CD4-positive, alpha-beta memory T cell (primary cell): ENCODE measurements around the gene DNAI4. TPM values are rescaled to one million over a fixed set of nuclear protein-coding genes. Genes with fewer than 3 reads are reported as not detected.
A peak's percentile ranks its signal among the peaks of the same experiment; 100 is the strongest.
"Not testable (repeated sequence)": the region's sequence is repeated elsewhere in the genome, so short reads cannot be mapped to it uniquely, and the experiment has no call there.

ENCODE experiments used
- CTCF ChIA-PET: fragments of 350-600 bp; sonication (Branson Sonifier 250); formaldehyde crosslinking; loops from one replicate; lab custom pipeline; 2021; ENCODE audit warnings: inconsistent platforms; ENCODE audit not compliant: partially characterized antibody; lab: Charles Lee
- POLR2A ChIA-PET: fragments of 350-600 bp; sonication (Branson Sonifier 250); formaldehyde crosslinking; loops from one replicate; lab custom pipeline; 2021; ENCODE audit not compliant: partially characterized antibody; lab: Charles Lee
- DNase-seq, 5 donors: peaks; one replicate each; pipeline versions ENCODE4 v3.0.0 to v3.0.0-alpha.2; 2020 to 2022; ENCODE audit warnings: mixed read lengths in 1 of 5
- H3K27ac ChIP-seq: one replicate; pipeline ENCODE4 v1.7.0; 2013; ENCODE audit warnings: low read depth, low read length
- H3K27me3 ChIP-seq: 2 replicates; pipeline ENCODE4 v1.7.0; 2013; ENCODE audit warnings: mild to moderate bottlenecking, low read length, moderate library complexity; ENCODE audit not compliant: insufficient read depth
- H3K36me3 ChIP-seq: 2 replicates; pipeline ENCODE4 v1.7.0; 2013; ENCODE audit warnings: mild to moderate bottlenecking, low read length, moderate library complexity; ENCODE audit not compliant: insufficient read depth
- H3K4me1 ChIP-seq: 2 replicates; pipeline ENCODE4 v1.7.0; 2013; ENCODE audit warnings: mild to moderate bottlenecking, low read length, moderate library complexity; ENCODE audit not compliant: insufficient read depth
- H3K4me3 ChIP-seq, 2 donors: one replicate each; pipeline ENCODE4 v1.7.0; 2013; ENCODE audit warnings: low read length in 2 of 2, mild to moderate bottlenecking in 1 of 2
- H3K9me3 ChIP-seq, 2 donors: one replicate each; pipeline ENCODE4 v1.7.0; 2013; ENCODE audit warnings: low read length in 2 of 2, control low read depth in 1 of 2; ENCODE audit not compliant: control insufficient read depth in 1 of 2
- H3K27ac Mint-ChIP-seq, 7 donors: one replicate each; pipeline ENCODE4 v1.8.0; 2020 to 2021; ENCODE audit warnings: mixed read lengths in 7 of 7, mild to moderate bottlenecking in 6 of 7, inconsistent platforms in 3 of 7, moderate library complexity in 3 of 7
- H3K27me3 Mint-ChIP-seq, 2 donors: one replicate each; pipeline ENCODE4 v1.8.0; 2020 to 2021; ENCODE audit warnings: mixed read lengths in 2 of 2
- H3K36me3 Mint-ChIP-seq, 2 donors: one replicate each; pipeline ENCODE4 v1.8.0; 2020 to 2021; ENCODE audit warnings: mixed read lengths in 2 of 2, inconsistent platforms in 1 of 2, mild to moderate bottlenecking in 1 of 2
- H3K4me1 Mint-ChIP-seq, 4 donors: one replicate each; pipeline ENCODE4 v1.8.0; 2020 to 2021; ENCODE audit warnings: mixed read lengths in 4 of 4, mild to moderate bottlenecking in 1 of 4
- H3K4me3 Mint-ChIP-seq, 8 donors: one replicate each; pipeline ENCODE4 v1.8.0; 2020 to 2021; ENCODE audit warnings: mixed read lengths in 8 of 8, mild to moderate bottlenecking in 7 of 8, moderate library complexity in 6 of 8, inconsistent platforms in 3 of 8
- H3K9me3 Mint-ChIP-seq, 8 donors: one replicate each; pipeline ENCODE4 v1.8.0; 2020 to 2021; ENCODE audit warnings: mixed read lengths in 8 of 8, mild to moderate bottlenecking in 5 of 8, inconsistent platforms in 3 of 8, moderate library complexity in 1 of 8
- intact Hi-C: fragments of 100-400 bp; cut with micrococcal nuclease; formaldehyde crosslinking; loops from one replicate; pipeline ENCODE4 v1.15.1; 2023
- polyA plus RNA-seq, 2 donors: library from polyadenylated mRNA; unstranded; fragments of 300-500 nt; fragmentation: Illumina TruSeq; gene quantifications; one replicate each; pipeline ENCODE4 v1.2.3, GENCODE V29; 2021
- total RNA-seq, 2 experiments: library from RNA; stranded (reverse); gene quantifications; one replicate each; pipeline ENCODE4 v1.2.3, GENCODE V29; 2021

Gene DNAI4
- total and polyA plus RNA-seq, 4 experiments from 2014 or later: 1.3 to 11.4 (median 5.0) TPM

DNA sequence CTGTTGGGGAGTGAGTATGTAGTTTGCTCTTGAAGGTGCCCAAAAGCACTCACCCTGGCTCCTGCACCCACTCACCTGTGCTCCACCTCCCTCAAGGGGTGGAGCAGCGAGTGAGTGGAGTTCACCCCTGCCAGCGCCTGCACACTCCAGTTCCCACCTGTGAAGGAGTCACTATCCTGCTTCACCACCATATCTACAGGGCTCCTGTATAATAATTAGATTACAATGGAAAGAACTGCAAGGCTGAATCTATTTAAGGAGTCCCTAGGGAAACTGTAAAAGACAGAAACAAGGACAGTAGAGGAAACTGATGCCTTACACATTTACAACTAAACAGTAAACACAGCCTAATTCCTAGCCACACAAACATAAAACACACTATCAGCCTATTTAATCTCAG, 4.1 kb downstream of the DNAI4 start:
- H3K4me3 Mint-ChIP-seq: no peak overlapping the region
- intact Hi-C loops: loop anchor here (10.0 kb wide), 1 partner anchor 586 kb away; no protein-coding TSS in a partner anchor
- no peak overlapping the region for H3K4me3 ChIP-seq
- H3K9me3 Mint-ChIP-seq: peaks cover 0 to 11% (median 0%) of the 10 kb centered on the region in 8 donors
- no peaks in the 10 kb centered on the region for H3K9me3 ChIP-seq
- peaks cover 13% of the 10 kb centered on the region for H3K4me1 ChIP-seq
- ChIA-PET POLR2A (no interaction called here), CTCF (no interaction called here)
- no peaks in the 10 kb centered on the region for H3K36me3 ChIP-seq
- peaks cover 16 to 24% of the 10 kb centered on the region in 2 donors for H3K36me3 Mint-ChIP-seq
- H3K27ac Mint-ChIP-seq: peak overlapping the region in 1 of 7 donors; percentile 25
- no peaks in the 10 kb centered on the region for H3K27me3 ChIP-seq
- DNase-seq: no peak
- peaks cover 0 to 1% of the 10 kb centered on the region in 2 donors for H3K27me3 Mint-ChIP-seq
- peaks cover 6 to 29% (median 14%) of the 10 kb centered on the region in 4 donors for H3K4me1 Mint-ChIP-seq
- no peak overlapping the region for H3K27ac ChIP-seq

DNA sequence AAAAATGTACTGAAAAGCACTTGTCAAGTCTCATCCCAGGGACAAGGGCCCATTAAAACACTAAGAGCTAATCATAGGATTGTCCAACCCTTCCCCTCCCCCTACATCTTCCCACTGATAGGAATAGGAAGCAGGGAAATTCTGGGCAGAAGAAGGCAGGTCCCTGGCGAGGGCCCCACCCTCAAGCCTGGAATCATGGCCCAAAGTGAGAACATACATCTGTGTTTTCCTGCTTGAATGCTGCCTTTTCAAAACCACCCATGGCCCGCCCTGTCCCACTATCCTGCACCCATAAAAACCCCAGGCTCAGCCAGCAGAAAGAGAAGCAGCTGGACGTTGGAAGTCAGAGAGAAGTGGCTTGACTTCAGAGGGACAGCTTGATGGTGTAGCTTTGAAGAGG, 4.8 kb downstream of the DNAI4 start:
- intact Hi-C loops: loop anchor here (10.0 kb wide), 1 partner anchor 585 kb away; no protein-coding TSS in a partner anchor

DNA sequence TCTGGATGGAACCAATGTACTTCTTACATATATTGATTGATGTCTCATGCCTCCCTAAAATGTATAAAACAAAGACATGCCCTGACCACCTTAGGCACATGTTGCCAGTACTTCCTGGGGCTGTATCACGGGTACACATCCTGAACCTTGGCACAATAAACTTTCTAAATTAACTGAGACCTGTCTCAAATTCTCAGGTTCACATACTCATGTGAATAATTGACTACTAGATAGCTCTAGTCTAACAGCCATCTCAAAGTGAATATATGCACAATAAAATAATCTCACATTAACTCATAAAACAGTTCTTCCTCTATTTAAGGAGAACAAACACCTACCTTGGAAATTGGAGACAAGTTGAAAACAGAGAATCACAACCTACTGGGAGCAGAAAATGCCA, 5.6 kb downstream of the DNAI4 start:
- CTCF ChIA-PET: interaction anchor here (0.6 kb wide), 1 partner anchor 23 kb away, joined by 3 read pairs; no protein-coding TSS in a partner anchor
- Mint-ChIP-seq H3K36me3 (peaks cover 5 to 24% of the 10 kb centered on the region in 2 donors), H3K4me3 (no peak overlapping the region)

More for the DNA sequence above, 4.8 kb downstream of the DNAI4 start:
- H3K27ac Mint-ChIP-seq: no peak overlapping the region
- peaks cover 12% of the 10 kb centered on the region for H3K4me1 ChIP-seq
- POLR2A ChIA-PET: interaction anchor here (1.5 kb wide), 1 partner anchor 10 kb away, joined by 4 read pairs; no protein-coding TSS in a partner anchor
- peaks cover 6 to 22% (median 13%) of the 10 kb centered on the region in 4 donors for H3K4me1 Mint-ChIP-seq
- DNase-seq: no peak
- H3K4me3 Mint-ChIP-seq: no peak overlapping the region
- H3K4me3 ChIP-seq: no peak overlapping the region
- no peaks in the 10 kb centered on the region for H3K9me3 ChIP-seq
- no peaks in the 10 kb centered on the region for H3K36me3 ChIP-seq
- peaks cover 0 to 11% (median 0%) of the 10 kb centered on the region in 8 donors for H3K9me3 Mint-ChIP-seq
- H3K27me3 ChIP-seq: no peaks in the 10 kb centered on the region
- no peak overlapping the region for H3K27ac ChIP-seq
- H3K27me3 Mint-ChIP-seq: peaks cover 0 to 1% of the 10 kb centered on the region in 2 donors
- peaks cover 11 to 24% of the 10 kb centered on the region in 2 donors for H3K36me3 Mint-ChIP-seq
- CTCF ChIA-PET: no interaction called here

DNA sequence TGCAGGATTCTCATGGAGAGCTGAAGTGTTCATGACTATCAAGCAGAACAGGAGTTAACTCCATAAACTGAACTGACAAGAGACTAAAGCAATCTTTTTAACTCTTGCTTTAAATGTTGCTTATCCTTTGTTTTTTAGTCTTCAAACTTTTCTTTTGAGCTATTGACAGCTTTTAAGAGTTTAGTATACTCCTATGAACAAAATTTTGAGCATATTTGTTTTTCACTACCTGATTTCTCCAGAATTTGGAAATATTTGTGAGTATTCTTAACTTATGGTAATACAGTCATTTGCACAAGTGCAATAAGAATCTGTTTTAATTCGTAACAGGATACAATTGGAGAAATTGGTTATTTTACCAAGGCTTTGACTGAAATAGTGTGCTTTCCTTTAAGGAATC, 7.2 kb downstream of the DNAI4 start:
- Histone ChIP-seq H3K36me3 (no peaks in the 10 kb centered on the region), H3K27me3 (no peaks in the 10 kb centered on the region), H3K27ac (no peak overlapping the region), H3K9me3 (no peaks in the 10 kb centered on the region), H3K4me3 (no peak overlapping the region), H3K4me1 (no peaks in the 10 kb centered on the region)
- DNase-seq: no peak
- no peak overlapping the region for H3K27ac Mint-ChIP-seq
- H3K4me3 Mint-ChIP-seq: no peak overlapping the region
- peaks cover 0 to 1% of the 10 kb centered on the region in 2 donors for H3K27me3 Mint-ChIP-seq
- intact Hi-C loops: no loop called here
- ChIA-PET POLR2A (no interaction called here), CTCF (no interaction called here)
- H3K36me3 Mint-ChIP-seq: peaks cover 5 to 24% of the 10 kb centered on the region in 2 donors
- peaks cover 0 to 11% (median 0%) of the 10 kb centered on the region in 8 donors for H3K9me3 Mint-ChIP-seq
- peaks cover 0 to 5% (median 0%) of the 10 kb centered on the region in 4 donors for H3K4me1 Mint-ChIP-seq

More for the DNA sequence above, 5.6 kb downstream of the DNAI4 start:
- Histone ChIP-seq H3K4me1 (peaks cover 11% of the 10 kb centered on the region), H3K4me3 (no peak overlapping the region), H3K27me3 (no peaks in the 10 kb centered on the region), H3K9me3 (no peaks in the 10 kb centered on the region), H3K36me3 (no peaks in the 10 kb centered on the region), H3K27ac (no peak overlapping the region)
- intact Hi-C loops: no loop called here
- POLR2A ChIA-PET: interaction anchor here (1.5 kb wide), 1 partner anchor 11 kb away, joined by 4 read pairs; no protein-coding TSS in a partner anchor
- peaks cover 0 to 1% of the 10 kb centered on the region in 2 donors for H3K27me3 Mint-ChIP-seq
- peaks cover 6 to 14% (median 12%) of the 10 kb centered on the region in 4 donors for H3K4me1 Mint-ChIP-seq
- peaks cover 0 to 11% (median 0%) of the 10 kb centered on the region in 8 donors for H3K9me3 Mint-ChIP-seq
- peak overlapping the region in 1 of 7 donors; percentile 43 for H3K27ac Mint-ChIP-seq
- no peak for DNase-seq

DNA sequence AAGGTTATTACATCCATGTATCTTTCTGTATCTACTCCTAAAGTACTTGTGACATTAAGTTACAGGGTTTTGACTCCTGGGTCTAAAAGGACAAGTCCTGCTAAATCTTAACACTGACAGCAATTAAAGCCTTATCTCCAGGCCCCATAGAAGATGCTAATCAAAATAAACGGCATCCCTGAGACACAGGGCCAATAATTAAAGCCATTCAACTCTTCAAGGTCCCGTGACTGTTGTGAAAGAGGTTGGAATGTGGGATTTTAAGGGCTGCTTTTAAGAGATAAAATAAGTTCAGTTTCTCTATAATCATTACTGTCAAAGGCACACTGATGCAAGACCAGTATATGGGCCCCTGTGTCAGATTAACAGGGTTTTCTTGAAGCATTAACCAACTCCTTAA, 8.3 kb downstream of the DNAI4 start:
- Mint-ChIP-seq H3K4me1 (peaks cover 0 to 5% (median 0%) of the 10 kb centered on the region in 4 donors), H3K9me3 (peaks cover 0 to 11% (median 0%) of the 10 kb centered on the region in 8 donors), H3K4me3 (no peak overlapping the region), H3K27ac (peak overlapping the region in 1 of 7 donors; percentile 31), H3K27me3 (peaks cover 0 to 1% of the 10 kb centered on the region in 2 donors), H3K36me3 (peaks cover 5 to 24% of the 10 kb centered on the region in 2 donors)
- intact Hi-C loops: no loop called here
- Histone ChIP-seq H3K4me3 (no peak overlapping the region), H3K4me1 (no peaks in the 10 kb centered on the region), H3K27ac (no peak overlapping the region), H3K27me3 (no peaks in the 10 kb centered on the region), H3K9me3 (no peaks in the 10 kb centered on the region), H3K36me3 (no peaks in the 10 kb centered on the region)
- ChIA-PET POLR2A (no interaction called here), CTCF (no interaction called here)
- DNase-seq: no peak

DNA sequence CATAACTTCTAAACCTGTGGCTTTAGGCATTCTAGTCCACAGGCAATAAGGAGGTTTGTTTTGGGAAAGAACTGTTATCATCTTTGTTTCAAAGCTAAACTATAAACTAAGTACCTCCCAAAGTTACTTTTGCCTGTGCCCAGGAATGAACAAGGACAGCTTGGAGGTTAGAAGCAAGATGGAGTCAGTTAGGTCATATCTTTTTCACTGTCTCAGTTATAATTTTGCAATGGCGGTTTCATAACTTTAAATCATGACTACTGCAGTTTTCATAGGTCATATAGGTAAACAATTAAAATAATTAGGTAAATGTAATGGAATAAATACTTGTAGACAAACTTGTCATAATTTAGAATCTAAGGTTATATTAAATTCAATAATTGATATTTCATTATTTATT, 9.5 kb downstream of the DNAI4 start:
- DNase-seq, H3K27me3 ChIP-seq, H3K27ac ChIP-seq, H3K4me1 Mint-ChIP-seq, H3K4me1 ChIP-seq, intact Hi-C loops, H3K4me3 Mint-ChIP-seq, H3K9me3 ChIP-seq, H3K27me3 Mint-ChIP-seq, H3K36me3 ChIP-seq, H3K27ac Mint-ChIP-seq, H3K4me3 ChIP-seq: not testable (repeated sequence)
- CTCF ChIA-PET: interaction anchor here (1.2 to 1.6 kb wide), 2 partner anchors 15 to 33 kb away, joined by 3 read pairs; no protein-coding TSS in a partner anchor
- peaks cover 5 to 22% of the 10 kb centered on the region in 2 donors for H3K36me3 Mint-ChIP-seq
- H3K9me3 Mint-ChIP-seq: peaks cover 0 to 11% (median 0%) of the 10 kb centered on the region in 8 donors
- POLR2A ChIA-PET: interaction anchor here (0.7 to 2.3 kb wide), 2 partner anchors 9 to 72 kb away, joined by 5 to 12 read pairs; partner anchors contain the start of genes DNAI4 and MIER1

DNA sequence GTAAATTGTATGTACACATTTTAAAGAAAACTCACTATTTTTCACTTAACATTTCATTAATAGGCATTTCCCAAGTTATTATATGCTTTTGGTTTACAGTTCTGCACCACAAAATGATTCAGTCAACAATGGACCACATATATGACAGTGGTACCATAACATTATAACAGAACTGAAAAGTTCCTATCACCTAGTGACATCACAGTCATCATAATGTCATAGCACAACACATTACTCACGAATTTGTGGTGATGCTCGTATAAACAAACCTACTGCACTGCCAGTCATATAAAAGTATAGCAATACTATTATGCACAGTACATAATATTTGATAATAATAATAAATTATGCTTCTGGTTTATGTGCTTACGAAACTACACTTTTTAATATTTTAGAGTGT, 30.9 kb downstream of the DNAI4 start:
- Histone ChIP-seq H3K27me3 (no peaks in the 10 kb centered on the region), H3K27ac (no peak overlapping the region), H3K36me3 (no peaks in the 10 kb centered on the region), H3K4me3 (no peak overlapping the region), H3K4me1 (no peaks in the 10 kb centered on the region), H3K9me3 (no peaks in the 10 kb centered on the region)
- no peak overlapping the region for H3K4me3 Mint-ChIP-seq
- DNase-seq: no peak
- intact Hi-C loops: no loop called here
- no peak overlapping the region for H3K27ac Mint-ChIP-seq
- no peaks in the 10 kb centered on the region for H3K36me3 Mint-ChIP-seq
- H3K4me1 Mint-ChIP-seq: no peaks in the 10 kb centered on the region
- no peaks in the 10 kb centered on the region for H3K9me3 Mint-ChIP-seq
- ChIA-PET CTCF (no interaction called here), POLR2A (no interaction called here)
- H3K27me3 Mint-ChIP-seq: no peaks in the 10 kb centered on the region
